ENCODE measurements around the gene PITRM1. TPM values are rescaled to one million over a fixed set of nuclear protein-coding genes. Genes with fewer than 3 reads are reported as not detected.

The PITRM1 gene
- total and polyA plus RNA-seq, 12 donors = 61.8 to 107 (median 82.5) TPM

GRCh38 chr10:3122486-3123205, 49.9 kb downstream of the PITRM1 start:
- intact Hi-C loops (cut with DNase I) = no loop called here
- ATAC-seq = no peak
- Histone ChIP-seq H3K4me3 (no peak overlapping the region), H3K4me1 (peaks cover 0 to 32% (median 21%) of the 10 kb centered on the region in 9 donors), H3K27ac (no peak overlapping the region), H3K9me3 (no peaks in the 10 kb centered on the region), H3K36me3 (peaks cover 0 to 86% (median 20%) of the 10 kb centered on the region in 9 donors), H3K27me3 (no peaks in the 10 kb centered on the region)
- WGBS, 2 donors = 91 to 93% methylated on average over 27 of the region's 27 CpGs
- DNase-seq = no peak
- TF ChIP-seq, protein P1, sequence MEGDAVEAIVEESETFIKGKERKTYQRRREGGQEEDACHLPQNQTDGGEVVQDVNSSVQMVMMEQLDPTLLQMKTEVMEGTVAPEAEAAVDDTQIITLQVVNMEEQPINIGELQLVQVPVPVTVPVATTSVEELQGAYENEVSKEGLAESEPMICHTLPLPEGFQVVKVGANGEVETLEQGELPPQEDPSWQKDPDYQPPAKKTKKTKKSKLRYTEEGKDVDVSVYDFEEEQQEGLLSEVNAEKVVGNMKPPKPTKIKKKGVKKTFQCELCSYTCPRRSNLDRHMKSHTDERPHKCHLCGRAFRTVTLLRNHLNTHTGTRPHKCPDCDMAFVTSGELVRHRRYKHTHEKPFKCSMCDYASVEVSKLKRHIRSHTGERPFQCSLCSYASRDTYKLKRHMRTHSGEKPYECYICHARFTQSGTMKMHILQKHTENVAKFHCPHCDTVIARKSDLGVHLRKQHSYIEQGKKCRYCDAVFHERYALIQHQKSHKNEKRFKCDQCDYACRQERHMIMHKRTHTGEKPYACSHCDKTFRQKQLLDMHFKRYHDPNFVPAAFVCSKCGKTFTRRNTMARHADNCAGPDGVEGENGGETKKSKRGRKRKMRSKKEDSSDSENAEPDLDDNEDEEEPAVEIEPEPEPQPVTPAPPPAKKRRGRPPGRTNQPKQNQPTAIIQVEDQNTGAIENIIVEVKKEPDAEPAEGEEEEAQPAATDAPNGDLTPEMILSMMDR (IDR thresholded peaks at IDR 0.05) = no peak

GRCh38 chr10:3122034-3122433, 50.5 kb downstream of the PITRM1 start:
- Histone ChIP-seq H3K4me1 (peaks cover 0 to 26% (median 15%) of the 10 kb centered on the region in 9 donors), H3K4me3 (no peak overlapping the region), H3K27ac (no peak overlapping the region), H3K9me3 (no peaks in the 10 kb centered on the region), H3K27me3 (no peaks in the 10 kb centered on the region), H3K36me3 (peaks cover 0 to 89% (median 20%) of the 10 kb centered on the region in 9 donors)
- DNase-seq (no peak), ATAC-seq (no peak)
- intact Hi-C loops (cut with DNase I) = no loop called here
- 87 to 89% methylated on average over 14 of the region's 14 CpGs for WGBS, 2 donors
- TF ChIP-seq, protein P1 (IDR thresholded peaks at IDR 0.05) = no peak

GRCh38 chr10:3119796-3120459, 52.7 kb downstream of the PITRM1 start:
- Histone ChIP-seq H3K4me1 (peaks cover 0 to 19% (median 3%) of the 10 kb centered on the region in 9 donors), H3K36me3 (peaks cover 0 to 90% (median 20%) of the 10 kb centered on the region in 9 donors), H3K27me3 (no peaks in the 10 kb centered on the region), H3K9me3 (no peaks in the 10 kb centered on the region), H3K4me3 (no peak overlapping the region), H3K27ac (no peak overlapping the region)
- intact Hi-C loops (cut with DNase I) = no loop called here
- DNase-seq (no peak), ATAC-seq (peak in 1 of 8 donors; percentile 5)
- TF ChIP-seq, protein P1 (IDR thresholded peaks at IDR 0.05) = peak in 8 of 9 donors; percentile 17 to 46 (median 43)
- 64 to 82% methylated on average over 31 of the region's 31 CpGs for WGBS, 2 donors

- TF ChIP-seq, protein P1 (IDR thresholded peaks at IDR 0.05) = no peak
- DNase-seq = no peak
- WGBS, 2 donors = 92 to 94% methylated on average over 32 of the region's 32 CpGs
These were observed 53.9 kb downstream of the PITRM1 start for GRCh38 chr10:3118641-3119091.

More at GRCh38 chr10:3118641-3119091, 53.9 kb downstream of the PITRM1 start:
- Histone ChIP-seq H3K4me1 (peaks cover 0 to 14% (median 3%) of the 10 kb centered on the region in 9 donors), H3K9me3 (no peaks in the 10 kb centered on the region), H3K27ac (no peak overlapping the region), H3K27me3 (no peaks in the 10 kb centered on the region), H3K36me3 (peaks cover 0 to 90% (median 25%) of the 10 kb centered on the region in 9 donors), H3K4me3 (no peak overlapping the region)
- intact Hi-C loops (cut with DNase I) = no loop called here
- ATAC-seq = no peak

All from heart right ventricle (tissue), 16 donors.